Erythroblast (primary cell): ENCODE results near the gene ABCF2.

Source experiments
- DNase-seq, 2 experiments: peaks; one replicate each; lab custom pipeline; 2025; lab: John Stamatoyannopoulos, UW
- GATA1 ChIP-seq: IDR thresholded peaks from 2 replicates; pipeline ENCODE4 v1.6.1; 2011; ENCODE audit warnings: low read depth, mild to moderate bottlenecking, control low read depth, low read length, moderate library complexity
- POLR2A ChIP-seq: IDR thresholded peaks from 2 replicates; pipeline ENCODE4 v1.6.1; 2011; ENCODE audit warnings: mild to moderate bottlenecking, low read length

The ABCF2 gene

DNA sequence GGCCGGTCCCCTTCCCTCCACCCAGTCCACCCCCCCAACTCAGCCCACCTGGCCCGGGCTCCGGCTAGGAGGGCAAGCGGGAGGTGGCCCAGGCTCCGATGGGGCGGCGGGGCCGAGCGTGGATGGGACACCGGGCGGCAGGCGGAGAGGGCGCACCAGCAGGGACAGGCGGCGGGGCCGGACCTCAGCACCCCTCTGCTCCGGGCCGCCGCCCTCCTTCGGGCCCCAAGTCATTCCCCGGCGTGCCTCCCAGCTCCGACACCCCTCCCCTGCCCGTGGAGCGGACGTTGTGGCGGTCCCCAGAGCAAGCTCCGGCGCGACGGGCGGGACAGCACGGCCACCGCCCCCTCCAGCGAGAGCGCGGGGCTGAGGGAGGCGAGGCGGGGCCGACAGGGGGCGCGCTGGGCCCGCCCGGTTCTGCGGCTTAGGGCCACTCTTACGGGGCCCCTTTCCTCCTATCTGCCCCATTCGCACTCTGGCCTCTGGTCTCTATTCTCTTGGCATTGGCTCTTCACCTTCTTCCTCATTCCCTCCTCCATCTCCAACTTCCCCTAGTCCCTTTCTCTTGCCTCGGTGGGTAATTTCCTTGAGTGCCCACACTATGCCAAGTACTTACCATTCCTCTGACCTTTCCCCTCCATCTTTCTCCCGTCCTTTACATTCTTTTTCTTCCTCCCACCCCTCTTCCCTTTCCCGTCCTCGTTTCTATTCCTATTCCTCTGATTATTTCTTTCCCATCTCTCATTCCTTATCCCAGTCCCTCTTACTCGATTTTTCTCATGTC is 58.8 kb downstream of the ABCF2 start:
- DNase-seq: peak; percentile 64 to 71
- TF ChIP-seq POLR2A (no peak), GATA1 (no peak)

DNA sequence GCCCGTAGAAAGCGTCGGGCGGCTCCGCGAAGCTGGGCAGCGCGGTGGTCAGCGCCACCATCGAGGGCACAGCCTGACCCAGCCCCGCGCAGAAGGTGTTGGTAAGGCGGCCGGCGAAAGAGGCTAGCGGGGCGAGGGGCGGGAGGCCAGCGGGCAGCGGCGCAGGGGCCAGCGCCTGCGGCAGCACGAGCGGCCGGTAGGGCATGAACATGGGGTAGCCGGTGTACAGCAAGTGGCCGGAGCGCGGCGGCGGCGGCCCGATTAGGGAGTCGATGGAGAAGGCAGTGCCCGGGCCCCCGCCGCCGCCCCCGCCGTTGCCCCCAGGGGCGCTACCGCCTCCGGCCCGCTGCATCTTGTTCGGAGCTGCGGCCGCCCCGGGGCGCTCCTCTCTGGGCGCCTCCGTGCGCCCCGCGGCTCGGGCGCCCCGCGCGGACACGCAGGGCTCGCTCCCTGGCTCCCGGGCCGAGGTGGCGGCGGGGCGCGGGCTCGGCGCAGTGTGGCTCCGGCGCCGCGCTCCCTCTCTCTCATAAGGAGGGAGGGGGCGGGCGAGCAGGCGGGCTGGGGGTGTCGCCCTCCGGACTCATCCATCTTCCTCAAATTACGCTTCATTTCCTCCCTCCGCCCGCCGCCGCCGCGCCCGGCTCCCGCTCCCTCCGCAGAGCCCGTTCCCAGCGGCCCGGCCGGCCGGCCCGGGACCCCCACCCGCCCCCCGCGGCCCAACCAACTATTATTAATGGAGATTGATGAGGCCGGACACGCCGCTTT is 59.6 kb downstream of the ABCF2 start, which contains the start of gene GBX1:
TSS of gene GBX1 (minus strand) at position 498 of the 765 bp plus-strand sequence. CDS start at position 352, 146 bp downstream.
- TF ChIP-seq POLR2A: no peak
- TF ChIP-seq GATA1: no peak
- DNase-seq: no peak

DNA sequence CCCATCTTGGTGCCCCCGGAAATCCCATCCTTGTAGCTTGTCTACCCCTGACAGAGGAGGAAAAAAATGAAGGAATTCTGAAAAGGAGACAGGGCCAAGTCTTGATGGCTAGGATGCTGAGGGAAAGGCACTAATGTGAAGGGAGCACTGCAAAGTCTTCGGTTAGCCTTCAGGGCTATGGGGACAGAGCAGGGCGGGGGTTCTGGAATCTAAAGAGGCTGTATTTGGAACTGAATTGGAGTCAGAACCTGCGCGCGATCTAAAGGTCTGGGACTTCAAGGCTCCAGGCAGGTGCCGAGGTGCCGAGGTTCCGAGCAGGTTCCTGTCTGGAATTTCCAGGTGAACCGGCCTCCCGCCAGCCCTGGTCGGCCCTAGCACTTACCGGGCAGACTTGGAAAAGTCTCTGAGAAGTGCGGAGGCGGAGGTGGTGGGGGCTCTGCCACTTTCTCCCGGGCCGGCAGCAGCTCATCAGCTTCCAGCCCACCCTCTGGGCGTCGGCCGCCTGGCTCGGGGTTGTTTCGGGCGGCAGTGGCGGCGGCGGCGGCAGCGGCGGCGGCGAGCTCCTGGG is 60.3 kb downstream of the ABCF2 start:
- no peak for DNase-seq
- TF ChIP-seq POLR2A (no peak), GATA1 (no peak)
